Neural cell (in vitro differentiated cells): ENCODE measurements around the gene NFIX. TPM values are rescaled to one million over a fixed set of nuclear protein-coding genes. Genes with fewer than 3 reads are reported as not detected.

Source experiments
- H2AFZ ChIP-seq: fragments of 200-600, 300-800 bp; sonication (generic), shearing (Covaris generic); 2 replicates; pipeline ENCODE4 v1.6.0; 2014; ENCODE audit warnings: low read depth, mild to moderate bottlenecking, antibody characterized with exemption, low read length, moderate library complexity
- H3F3A ChIP-seq: fragments of 200-600 bp; shearing (Covaris generic); 2 replicates; pipeline ENCODE4 v1.6.1; 2016; ENCODE audit warnings: mild to moderate bottlenecking, moderate library complexity, mixed read lengths, antibody characterized with exemption, low read length; ENCODE audit not compliant: insufficient read depth, poor library complexity, severe bottlenecking
- H3K27ac ChIP-seq: fragments of 200-600, 300-800 bp; sonication (generic), shearing (Covaris generic); 2 replicates; pipeline ENCODE4 v1.5.1; 2014; ENCODE audit warnings: mild to moderate bottlenecking, low read length, moderate library complexity
- H3K27me3 ChIP-seq: fragments of 300-800, 200-600 bp; sonication (generic), shearing (Covaris generic); 2 replicates; pipeline ENCODE4 v1.6.0; 2014; ENCODE audit warnings: mild to moderate bottlenecking, low read depth, low read length, moderate library complexity; ENCODE audit not compliant: insufficient read depth
- H3K36me3 ChIP-seq: fragments of 300-800, 200-600 bp; sonication (generic), shearing (Covaris generic); 2 replicates; pipeline ENCODE4 v1.5.1; 2014; ENCODE audit warnings: mild to moderate bottlenecking, antibody characterized with exemption, low read length, moderate library complexity; ENCODE audit not compliant: insufficient read depth
- H3K4me2 ChIP-seq: fragments of 300-800, 200-600 bp; sonication (generic), shearing (Covaris generic); 2 replicates; pipeline ENCODE4 v1.6.0; 2014; ENCODE audit warnings: mild to moderate bottlenecking, low read length
- H3K4me3 ChIP-seq: fragments of 300-800, 200-600 bp; sonication (generic), shearing (Covaris generic); 2 replicates; pipeline ENCODE4 v1.5.1; 2014; ENCODE audit warnings: mild to moderate bottlenecking, low read length, moderate library complexity
- H3K79me2 ChIP-seq: fragments of 200-600 bp; shearing (Covaris generic); replicated peaks from 2 replicates; pipeline ENCODE4 v1.6.0; 2014; ENCODE audit warnings: mild to moderate bottlenecking, low read length, moderate library complexity; ENCODE audit not compliant: insufficient read depth
- H3K9ac ChIP-seq: fragments of 300-800, 200-600 bp; sonication (generic), shearing (Covaris generic); 2 replicates; pipeline ENCODE4 v1.6.1; 2016; ENCODE audit warnings: mild to moderate bottlenecking, low read length, mixed read lengths
- H3K9me2 ChIP-seq: fragments of 200-600 bp; shearing (Covaris generic); 2 replicates; pipeline ENCODE4 v1.6.1; 2016; ENCODE audit warnings: mild to moderate bottlenecking, low read length, mixed read lengths; ENCODE audit not compliant: insufficient read depth
- H3K9me3 ChIP-seq: fragments of 200-600, 300-800 bp; sonication (generic), shearing (Covaris generic); 2 replicates; pipeline ENCODE4 v1.6.1; 2016; ENCODE audit warnings: mild to moderate bottlenecking, mixed run types, low read length, moderate library complexity, mixed read lengths
- H4K20me1 ChIP-seq: fragments of 200-600 bp; shearing (Covaris generic); 2 replicates; pipeline ENCODE4 v1.6.1; 2016; ENCODE audit warnings: mild to moderate bottlenecking, mixed run types; ENCODE audit not compliant: insufficient read depth
- CTCF ChIP-seq: fragments of 450-650 bp; IDR thresholded peaks from 2 replicates; pipeline ENCODE4 v1.5.1; 2014; ENCODE audit warnings: antibody characterized with exemption, mild to moderate bottlenecking, moderate library complexity; ENCODE audit not compliant: poor library complexity, severe bottlenecking
- EP300 ChIP-seq: fragments of 450-650 bp; conservative IDR thresholded peaks from 2 replicates; pipeline ENCODE4 v1.6.1; 2014; ENCODE audit warnings: antibody characterized with exemption, mild to moderate bottlenecking, moderate library complexity; ENCODE audit not compliant: poor library complexity, severe bottlenecking
- EZH2 ChIP-seq: fragments of 200-600, 300-800 bp; shearing (Covaris generic), sonication (generic); IDR thresholded peaks from 2 replicates; pipeline ENCODE4 v1.6.1; 2014; ENCODE audit warnings: antibody characterized with exemption, low read length, borderline replicate concordance, mild to moderate bottlenecking; ENCODE audit not compliant: insufficient read depth, poor library complexity, severe bottlenecking
- MXI1 ChIP-seq: fragments of 450-650 bp; conservative IDR thresholded peaks from 2 replicates; pipeline ENCODE4 v1.6.1; 2014; ENCODE audit warnings: antibody characterized with exemption, mild to moderate bottlenecking; ENCODE audit not compliant: poor library complexity, severe bottlenecking
- POLR2AphosphoS5 ChIP-seq: IDR thresholded peaks from 2 replicates; pipeline ENCODE4 v1.6.1; 2012
- RAD21 ChIP-seq: fragments of 450-650 bp; conservative IDR thresholded peaks from 2 replicates; pipeline ENCODE4 v1.6.1; 2014; ENCODE audit warnings: antibody characterized with exemption, mild to moderate bottlenecking, moderate library complexity
- REST ChIP-seq: IDR thresholded peaks from 2 replicates; pipeline ENCODE4 v1.6.1; 2012; ENCODE audit warnings: borderline replicate concordance
- SMC3 ChIP-seq: fragments of 450-650 bp; conservative IDR thresholded peaks from 2 replicates; pipeline ENCODE4 v1.6.1; 2014; ENCODE audit warnings: antibody characterized with exemption, mild to moderate bottlenecking, moderate library complexity; ENCODE audit not compliant: poor library complexity
- TAF1 ChIP-seq: IDR thresholded peaks from 2 replicates; pipeline ENCODE4 v1.6.1; 2012; ENCODE audit warnings: low read depth
- polyA plus RNA-seq: library from polyadenylated mRNA; depleted of rRNA; stranded (reverse); fragments of >200 nt; gene quantifications from 2 replicates; pipeline ENCODE4 v1.2.3, GENCODE V29; 2014

NFIX gene
- polyA plus RNA-seq, 1 donor from 2014 or later: not detected

GRCh38 chr19:12947702-12948611, 47.3 kb upstream of the NFIX start:
- Histone ChIP-seq H3K27me3 (no peaks in the 10 kb centered on the region), H3K4me3 (peak overlapping the region; percentile 95), H2AFZ (no peak overlapping the region), H3K9me3 (no peaks in the 10 kb centered on the region), H3K4me2 (no peak overlapping the region), H3K79me2 (peaks cover 18% of the 10 kb centered on the region), H3K9ac (no peak overlapping the region), H3F3A (peaks cover 5% of the 10 kb centered on the region), H3K9me2 (no peaks in the 10 kb centered on the region), H4K20me1 (no peaks in the 10 kb centered on the region), H3K27ac (no peak overlapping the region), H3K36me3 (no peaks in the 10 kb centered on the region)
- TF ChIP-seq EP300 (no peak), RAD21 (no peak), EZH2 (no peak), MXI1 (no peak), TAF1 (no peak), SMC3 (no peak), POLR2AphosphoS5 (no peak)

GRCh38 chr19:12948612-12949362, 46.5 kb upstream of the NFIX start:
- H3K9me3 ChIP-seq: no peaks in the 10 kb centered on the region
- H3K27me3 ChIP-seq: no peaks in the 10 kb centered on the region
- H3K36me3 ChIP-seq: no peaks in the 10 kb centered on the region
- H3K4me3 ChIP-seq: no peak overlapping the region
- H3K79me2 ChIP-seq: peaks cover 18% of the 10 kb centered on the region
- H3K9ac ChIP-seq: no peak overlapping the region
- H3K27ac ChIP-seq: no peak overlapping the region
- H4K20me1 ChIP-seq: no peaks in the 10 kb centered on the region
- TF ChIP-seq EZH2 (no peak), EP300 (no peak), POLR2AphosphoS5 (no peak), CTCF (no peak), TAF1 (no peak), REST (no peak)
- H3K9me2 ChIP-seq: no peaks in the 10 kb centered on the region
- no peak overlapping the region for H2AFZ ChIP-seq
- no peak overlapping the region for H3K4me2 ChIP-seq
- H3F3A ChIP-seq: peaks cover 5% of the 10 kb centered on the region
